Measurements from ENCODE around the gene TXNRD2.
A peak's percentile ranks its signal among the peaks of the same experiment; 100 is the strongest.

TXNRD2 gene

DNA sequence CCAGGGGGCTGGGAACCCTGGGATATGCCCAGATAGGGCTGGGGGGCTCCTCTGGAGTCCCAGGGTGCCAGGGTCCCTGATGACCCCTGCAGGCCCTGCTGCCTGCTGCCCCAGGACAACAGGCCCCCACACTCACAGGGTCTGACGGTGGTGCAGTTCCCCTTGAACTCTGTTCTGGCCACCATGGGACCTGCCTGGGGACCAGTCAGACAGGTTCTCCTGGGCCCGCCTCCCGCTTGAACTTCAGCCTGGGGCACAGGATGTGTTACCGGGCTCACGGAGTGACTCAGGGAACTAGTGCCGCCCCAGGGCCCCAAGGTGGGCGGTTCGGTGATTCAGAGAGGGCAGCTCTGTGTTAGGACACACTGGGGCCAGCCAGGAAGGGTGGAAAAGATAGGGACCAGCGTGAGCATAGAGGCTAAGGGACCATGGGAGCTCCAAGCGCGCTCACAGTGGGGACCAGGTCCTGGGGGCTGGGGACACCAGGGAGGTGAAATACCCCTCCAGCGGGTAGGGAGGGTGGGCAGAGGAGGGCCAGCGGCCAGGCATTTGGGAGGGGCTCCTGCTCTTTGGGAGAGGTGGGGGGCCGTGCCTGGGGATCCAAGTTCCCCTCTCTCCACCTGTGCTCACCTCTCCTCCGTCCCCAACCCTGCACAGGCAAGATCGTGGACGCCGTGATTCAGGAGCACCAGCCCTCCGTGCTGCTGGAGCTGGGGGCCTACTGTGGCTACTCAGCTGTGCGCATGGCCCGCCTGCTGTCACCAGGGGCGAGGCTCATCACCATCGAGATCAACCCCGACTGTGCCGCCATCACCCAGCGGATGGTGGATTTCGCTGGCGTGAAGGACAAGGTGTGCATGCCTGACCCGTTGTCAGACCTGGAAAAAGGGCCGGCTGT lies 21.5 kb upstream of the TXNRD2 start:
- TF ChIP-seq POLR2A (IDR thresholded peaks at IDR 0.05; ENCODE audit: low read depth, low read length): no peak
- no peak for TF ChIP-seq TAF1 (IDR thresholded peaks at IDR 0.05; ENCODE audit: borderline replicate concordance, low read depth, low read length)
- no peak for TF ChIP-seq POLR2AphosphoS5 (IDR thresholded peaks at IDR 0.05; ENCODE audit: low read depth, low read length)
- FAIRE-seq (no peak), DNase-seq (ENCODE audit: insufficient read length) (no peak)

DNA sequence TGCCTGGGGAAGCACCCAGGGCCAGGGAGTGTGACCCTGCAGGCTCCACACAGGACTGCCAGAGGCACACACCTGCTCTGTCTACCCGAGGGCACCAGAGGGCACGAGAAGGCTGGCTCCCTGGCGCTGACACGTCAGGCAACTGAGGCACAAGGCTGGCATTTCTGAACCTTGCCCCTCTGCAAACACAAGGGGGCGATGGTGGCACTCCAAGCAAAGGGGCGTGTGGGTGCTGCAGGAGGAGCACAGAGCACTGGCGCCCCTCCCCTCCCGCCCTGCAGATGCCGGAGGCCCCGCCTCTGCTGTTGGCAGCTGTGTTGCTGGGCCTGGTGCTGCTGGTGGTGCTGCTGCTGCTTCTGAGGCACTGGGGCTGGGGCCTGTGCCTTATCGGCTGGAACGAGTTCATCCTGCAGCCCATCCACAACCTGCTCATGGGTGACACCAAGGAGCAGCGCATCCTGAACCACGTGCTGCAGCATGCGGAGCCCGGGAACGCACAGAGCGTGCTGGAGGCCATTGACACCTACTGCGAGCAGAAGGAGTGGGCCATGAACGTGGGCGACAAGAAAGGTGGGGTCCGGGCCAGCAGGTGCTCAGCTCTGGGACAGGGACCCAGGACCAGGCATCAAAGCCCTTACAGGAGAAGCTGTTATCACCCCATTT lies 20.8 kb upstream of the TXNRD2 start:
- TF ChIP-seq TAF1 (IDR thresholded peaks at IDR 0.05; ENCODE audit: borderline replicate concordance, low read depth, low read length) (no peak), POLR2A (IDR thresholded peaks at IDR 0.05; ENCODE audit: low read depth, low read length) (no peak), POLR2AphosphoS5 (IDR thresholded peaks at IDR 0.05; ENCODE audit: low read depth, low read length) (no peak)
- FAIRE-seq (no peak), DNase-seq (ENCODE audit: insufficient read length) (peak; percentile 78)

DNA sequence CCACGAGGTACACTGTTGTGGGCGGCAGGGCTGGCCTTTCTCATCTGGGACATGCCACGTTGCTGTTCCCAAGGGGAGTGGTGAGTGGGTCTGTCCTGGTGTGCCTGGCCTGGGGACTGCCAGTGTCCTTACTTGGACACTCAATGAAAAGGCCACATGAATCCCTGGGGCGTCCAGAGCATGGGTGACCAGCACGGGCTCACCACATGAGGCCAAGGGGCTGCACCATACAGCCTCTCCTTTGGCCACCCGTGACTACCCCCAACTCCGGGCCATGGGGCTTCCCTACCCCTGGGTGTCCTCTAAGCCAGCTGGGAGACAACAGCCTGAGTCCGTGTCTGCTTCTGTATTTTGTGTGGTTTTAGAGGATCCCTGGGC lies 20.2 kb upstream of the TXNRD2 start:
- DNase-seq (ENCODE audit: insufficient read length): no peak
- TF ChIP-seq POLR2A (IDR thresholded peaks at IDR 0.05; ENCODE audit: low read depth, low read length) (no peak), TAF1 (IDR thresholded peaks at IDR 0.05; ENCODE audit: borderline replicate concordance, low read depth, low read length) (no peak), POLR2AphosphoS5 (IDR thresholded peaks at IDR 0.05; ENCODE audit: low read depth, low read length) (no peak)
- FAIRE-seq: no peak

DNA sequence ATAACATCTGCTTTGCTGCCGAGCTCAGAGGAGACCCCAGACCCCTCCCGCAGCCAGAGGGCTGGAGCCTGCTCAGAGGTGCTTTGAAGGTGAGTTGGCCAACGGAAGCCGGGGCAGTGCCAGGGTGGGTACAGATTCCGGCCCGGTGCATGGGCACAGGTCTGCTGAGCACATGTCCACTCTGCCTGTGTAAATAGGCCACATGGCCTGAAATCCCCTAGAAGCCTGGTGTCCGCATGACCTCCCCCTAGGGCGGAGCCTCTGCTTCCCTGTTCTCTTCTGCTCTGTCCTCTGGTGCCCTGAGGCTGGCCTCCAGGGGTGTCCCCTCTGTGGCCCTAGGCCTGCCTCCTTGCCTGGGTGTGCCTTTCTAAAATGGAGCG lies 19.6 kb upstream of the TXNRD2 start:
- no peak for DNase-seq (ENCODE audit: insufficient read length)
- FAIRE-seq: no peak
- TF ChIP-seq POLR2AphosphoS5 (IDR thresholded peaks at IDR 0.05; ENCODE audit: low read depth, low read length) (no peak), POLR2A (IDR thresholded peaks at IDR 0.05; ENCODE audit: low read depth, low read length) (no peak), TAF1 (IDR thresholded peaks at IDR 0.05; ENCODE audit: borderline replicate concordance, low read depth, low read length) (no peak)

DNA sequence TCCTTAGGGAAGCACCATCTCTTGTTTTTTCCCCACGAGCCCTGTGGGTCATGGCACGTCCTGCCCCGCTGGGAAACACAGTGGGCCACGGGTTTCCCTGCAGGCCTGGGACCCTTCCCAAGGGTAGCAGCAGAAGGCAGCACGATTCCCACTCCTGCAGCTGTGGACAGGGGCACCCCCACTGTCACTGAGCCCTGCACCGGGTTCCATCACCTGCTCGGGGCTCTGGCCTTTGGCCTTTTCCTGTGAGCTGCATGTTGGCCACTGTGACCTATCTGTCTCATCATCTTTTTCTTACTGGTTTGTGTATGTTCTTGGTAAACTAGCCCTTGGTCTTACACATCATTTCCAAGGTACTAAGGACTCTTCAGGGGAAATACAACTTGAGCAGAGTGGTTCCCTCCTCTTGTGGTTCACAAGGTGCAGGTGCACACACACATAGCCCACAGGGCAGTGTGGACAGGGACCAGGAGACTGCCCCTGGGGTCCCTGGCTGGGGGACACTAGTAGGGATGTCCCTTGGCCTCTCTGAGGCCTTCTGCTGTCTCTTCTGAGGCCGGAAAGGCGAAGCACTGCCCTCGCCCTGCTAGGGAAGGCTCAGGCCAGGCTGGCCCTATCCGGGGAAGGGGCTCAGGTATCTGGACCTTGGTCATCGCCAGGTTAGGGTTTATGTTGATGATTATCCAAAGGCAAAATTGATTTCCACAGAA lies 19.0 kb upstream of the TXNRD2 start:
- no peak for DNase-seq (ENCODE audit: insufficient read length)
- TF ChIP-seq POLR2AphosphoS5 (IDR thresholded peaks at IDR 0.05; ENCODE audit: low read depth, low read length) (no peak), POLR2A (IDR thresholded peaks at IDR 0.05; ENCODE audit: low read depth, low read length) (no peak), TAF1 (IDR thresholded peaks at IDR 0.05; ENCODE audit: borderline replicate concordance, low read depth, low read length) (no peak)
- no peak for FAIRE-seq

DNA sequence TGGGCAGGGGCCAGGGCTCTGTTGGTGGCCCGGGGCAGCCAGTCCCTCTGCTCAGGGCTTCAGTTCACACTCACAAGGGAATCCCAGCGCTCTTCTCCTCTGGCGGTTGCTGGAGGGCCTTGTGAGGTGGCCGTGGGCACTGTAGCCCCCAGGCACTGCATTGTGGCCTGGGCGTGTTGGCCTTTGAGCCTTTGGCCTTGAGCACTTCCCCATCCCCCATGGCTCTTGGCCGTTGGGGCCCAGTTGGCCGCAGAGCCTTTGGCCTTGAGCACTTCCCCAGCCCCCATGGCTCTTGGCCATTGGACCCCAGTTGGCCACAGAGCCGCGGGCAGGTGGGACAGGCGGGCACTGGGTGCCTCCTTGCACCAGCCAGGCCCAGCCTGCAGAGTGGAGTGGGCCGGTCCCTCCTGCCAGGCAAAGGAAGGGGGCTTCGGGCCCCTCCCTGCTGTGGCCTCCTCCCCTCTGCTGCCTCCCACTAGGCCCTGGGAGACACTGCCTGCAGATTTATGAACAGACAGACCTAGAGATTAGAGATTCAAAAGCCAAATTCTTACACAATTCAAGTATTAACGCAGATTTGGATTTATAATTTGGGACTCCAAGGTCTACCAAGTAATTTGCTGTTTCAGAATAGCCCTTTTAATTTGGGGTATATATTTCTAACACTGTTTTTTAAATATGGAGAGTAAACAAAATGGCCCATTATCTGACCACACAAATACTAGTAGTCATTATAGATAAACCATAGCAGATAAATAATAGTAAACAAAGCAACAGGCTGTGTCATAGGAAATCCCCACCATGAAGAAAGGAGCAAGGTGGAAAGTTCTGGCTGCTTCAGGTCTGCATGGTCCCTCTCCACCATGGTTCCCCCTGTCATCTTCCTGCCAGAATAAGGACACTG lies 18.2 kb upstream of the TXNRD2 start:
- peak; percentile 2 for DNase-seq (ENCODE audit: insufficient read length)
- TF ChIP-seq POLR2AphosphoS5 (IDR thresholded peaks at IDR 0.05; ENCODE audit: low read depth, low read length) (no peak), TAF1 (IDR thresholded peaks at IDR 0.05; ENCODE audit: borderline replicate concordance, low read depth, low read length) (no peak), POLR2A (IDR thresholded peaks at IDR 0.05; ENCODE audit: low read depth, low read length) (no peak)
- no peak for FAIRE-seq

DNA sequence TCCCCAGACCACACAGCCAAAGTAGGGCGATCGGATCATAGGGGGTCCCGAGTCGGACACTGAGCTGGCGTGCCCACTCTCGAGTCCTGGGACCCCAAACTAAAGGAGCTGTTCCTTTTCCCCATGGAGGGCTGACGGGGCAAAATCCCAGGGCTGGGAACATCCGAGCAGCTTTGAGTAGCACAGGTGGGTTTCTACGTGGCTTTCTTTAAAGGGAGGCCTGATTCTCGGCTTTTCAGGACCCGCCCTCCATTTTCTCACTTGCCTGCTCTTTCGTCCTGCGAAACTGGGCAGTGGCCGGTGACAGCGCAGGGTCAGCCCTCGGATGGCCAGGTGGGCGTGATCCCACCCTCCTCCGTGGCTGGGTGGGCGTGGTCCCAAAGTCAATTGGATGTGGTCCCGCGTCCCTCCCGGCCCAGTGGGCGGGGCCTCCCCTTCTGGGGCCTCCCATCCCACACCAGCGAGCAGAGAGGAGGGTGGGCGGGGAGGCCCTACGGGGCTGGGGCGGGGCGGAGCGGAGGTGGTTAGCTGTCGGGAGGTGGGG lies 17.5 kb upstream of the TXNRD2 start:
- TF ChIP-seq TAF1 (IDR thresholded peaks at IDR 0.05; ENCODE audit: borderline replicate concordance, low read depth, low read length): no peak
- no peak for TF ChIP-seq POLR2AphosphoS5 (IDR thresholded peaks at IDR 0.05; ENCODE audit: low read depth, low read length)
- no peak for TF ChIP-seq POLR2A (IDR thresholded peaks at IDR 0.05; ENCODE audit: low read depth, low read length)
- no peak for FAIRE-seq

DNA sequence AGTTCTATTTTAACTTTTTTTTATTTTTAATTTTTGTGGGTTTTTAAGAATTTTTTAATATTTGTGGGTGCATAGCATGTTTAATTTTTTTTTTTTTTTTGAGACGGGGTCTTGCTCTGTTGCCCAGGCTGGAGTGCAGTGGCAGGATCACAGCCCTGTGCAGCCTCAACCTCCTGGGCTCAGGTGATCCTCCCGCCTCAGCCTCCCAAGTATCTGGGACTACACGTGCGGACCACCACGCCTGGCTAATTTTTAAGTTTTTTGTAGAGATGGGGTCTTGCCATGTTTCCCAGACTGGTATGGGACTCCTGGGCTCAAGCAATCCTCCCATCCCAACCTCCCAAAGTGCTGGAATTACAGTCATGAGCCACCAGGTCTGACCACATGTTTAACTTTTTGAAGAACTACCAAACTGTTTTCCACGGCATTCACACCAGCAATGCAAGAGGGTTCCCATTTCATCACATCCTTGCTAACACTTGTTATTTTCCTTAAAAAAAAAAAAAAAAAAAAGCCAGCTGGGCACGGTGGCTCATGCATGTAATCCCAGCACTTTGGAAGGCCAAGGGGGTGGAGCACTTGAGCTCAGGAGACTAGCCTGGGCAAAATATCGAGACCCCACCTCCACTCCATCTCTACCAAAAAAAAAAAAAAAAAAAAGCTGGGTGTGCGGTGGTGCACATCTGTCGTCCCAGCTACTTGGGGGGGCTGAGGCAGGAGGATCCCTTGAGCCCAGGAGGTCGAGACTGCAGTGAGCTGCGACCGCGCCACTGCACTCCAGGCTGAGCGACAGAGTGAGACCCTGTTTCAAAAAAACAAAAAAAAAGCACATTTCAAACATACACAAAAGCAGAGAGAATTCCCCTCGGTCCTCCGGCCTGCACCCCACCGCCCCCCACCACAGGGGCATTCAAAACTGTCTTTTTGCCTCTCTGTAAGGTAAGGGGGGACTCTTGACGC lies 16.7 kb upstream of the TXNRD2 start:
- no peak for DNase-seq (ENCODE audit: insufficient read length)
- no peak for FAIRE-seq
- TF ChIP-seq POLR2A (IDR thresholded peaks at IDR 0.05; ENCODE audit: low read depth, low read length) (no peak), POLR2AphosphoS5 (IDR thresholded peaks at IDR 0.05; ENCODE audit: low read depth, low read length) (no peak), TAF1 (IDR thresholded peaks at IDR 0.05; ENCODE audit: borderline replicate concordance, low read depth, low read length) (no peak)

More for the DNA sequence above, 17.5 kb upstream of the TXNRD2 start:
- peak; percentile 5 for DNase-seq (ENCODE audit: insufficient read length)

DNA sequence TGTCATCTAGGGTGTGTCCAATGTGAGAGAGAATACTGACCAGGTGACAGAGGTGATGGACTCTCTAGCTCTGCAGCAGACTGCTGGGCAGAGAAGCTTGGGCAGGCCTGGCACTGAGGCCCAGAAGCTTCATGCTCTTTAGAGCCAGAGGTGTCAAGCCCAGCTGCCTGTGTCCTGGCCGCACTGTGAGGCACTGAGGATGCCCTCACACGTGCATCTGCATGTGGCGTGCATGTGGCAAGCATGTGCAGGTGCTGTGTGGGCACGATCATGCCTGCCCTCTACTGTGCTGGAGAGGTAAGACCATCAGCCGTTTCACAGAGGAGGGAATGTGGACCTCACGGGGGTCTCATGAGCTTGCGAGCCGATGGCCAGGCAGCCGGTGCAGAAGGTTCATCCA lies 15.8 kb upstream of the TXNRD2 start:
- TF ChIP-seq POLR2A (IDR thresholded peaks at IDR 0.05; ENCODE audit: low read depth, low read length): no peak
- no peak for TF ChIP-seq TAF1 (IDR thresholded peaks at IDR 0.05; ENCODE audit: borderline replicate concordance, low read depth, low read length)
- no peak for TF ChIP-seq POLR2AphosphoS5 (IDR thresholded peaks at IDR 0.05; ENCODE audit: low read depth, low read length)
- no peak for DNase-seq (ENCODE audit: insufficient read length)
- no peak for FAIRE-seq
